Parathyroid adenoma (tissue), 2 donors: Measurements from ENCODE around the gene DCDC2C.

ENCODE experiments used
- H2AFZ ChIP-seq: fragments of 300-600 bp; sonication (generic); one replicate; pipeline ENCODE4 v1.7.0; 2017; ENCODE audit warnings: antibody characterized with exemption, mild to moderate bottlenecking
- H3K27ac ChIP-seq: fragments of 300-600 bp; sonication (generic); one replicate; pipeline ENCODE4 v1.7.0; 2017
- H3K27me3 ChIP-seq: fragments of 300-600 bp; sonication (generic); one replicate; pipeline ENCODE4 v1.7.0; 2017; ENCODE audit warnings: low read length; ENCODE audit not compliant: control insufficient read depth, insufficient read depth
- H3K36me3 ChIP-seq: fragments of 300-600 bp; sonication (generic); one replicate; pipeline ENCODE4 v1.7.0; 2017; ENCODE audit warnings: low read length; ENCODE audit not compliant: control insufficient read depth, insufficient read depth
- H3K4me1 ChIP-seq: fragments of 300-600 bp; sonication (generic); one replicate; pipeline ENCODE4 v1.7.0; 2017; ENCODE audit warnings: control low read depth
- H3K4me2 ChIP-seq: fragments of 300-600 bp; sonication (generic); one replicate; pipeline ENCODE4 v1.7.0; 2017; ENCODE audit warnings: low read length
- H3K4me3 ChIP-seq: fragments of 300-600 bp; sonication (generic); one replicate; pipeline ENCODE4 v1.7.0; 2017; ENCODE audit warnings: low read depth, low read length
- H3K79me2 ChIP-seq: fragments of 300-600 bp; sonication (generic); one replicate; pipeline ENCODE4 v1.7.0; 2017; ENCODE audit warnings: control low read depth
- H3K9ac ChIP-seq: fragments of 300-600 bp; sonication (generic); one replicate; pipeline ENCODE4 v1.7.0; 2017; ENCODE audit warnings: mild to moderate bottlenecking
- H3K9me3 ChIP-seq: fragments of 300-600 bp; sonication (generic); one replicate; pipeline ENCODE4 v1.7.0; 2017; ENCODE audit warnings: low read length; ENCODE audit not compliant: control insufficient read depth
- CTCF ChIP-seq: fragments of 300-600 bp; sonication (generic); IDR thresholded peaks from one replicate; pipeline ENCODE4 v1.7.0; 2017; ENCODE audit warnings: antibody characterized with exemption, mild to moderate bottlenecking
- donor health status: primary hyperparathyroidism.

DCDC2C gene

DNA sequence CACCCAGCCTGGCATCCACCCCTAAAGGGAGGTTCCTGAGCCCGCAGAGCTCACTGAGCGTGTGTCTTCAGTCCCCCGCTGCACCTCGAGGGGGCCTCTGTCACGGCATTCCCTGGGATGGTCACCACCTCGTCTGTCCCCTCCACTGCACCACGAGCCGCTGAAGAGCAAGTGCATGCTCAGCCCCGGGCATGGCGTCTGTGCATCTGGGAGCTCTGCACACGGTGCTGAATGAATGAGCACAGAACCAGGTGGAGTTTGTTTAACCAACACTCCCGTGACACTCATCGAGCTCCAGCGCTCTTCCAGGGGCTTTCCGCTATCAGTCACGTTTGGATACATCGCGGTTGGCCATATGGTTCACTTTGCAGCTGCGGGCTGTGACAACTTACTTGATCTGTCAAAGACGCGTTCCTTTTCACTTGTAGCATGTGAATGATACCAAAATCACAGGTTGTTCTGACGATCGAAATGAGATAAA is 36.2 kb upstream of the DCDC2C start:
- Histone ChIP-seq H3K36me3 (no peaks in the 10 kb centered on the region), H3K4me2 (no peak overlapping the region), H3K4me1 (no peaks in the 10 kb centered on the region)

GRCh38 chr2:3669656-3670055 is 33.7 kb upstream of the DCDC2C start:
- no peaks in the 10 kb centered on the region for H3K79me2 ChIP-seq
- no peak overlapping the region for H3K9ac ChIP-seq
- no peak for TF ChIP-seq CTCF
- no peak overlapping the region for H3K4me3 ChIP-seq
- H3K4me1 ChIP-seq: no peaks in the 10 kb centered on the region
- H3K4me2 ChIP-seq: no peak overlapping the region
- no peak overlapping the region for H2AFZ ChIP-seq
- no peaks in the 10 kb centered on the region for H3K9me3 ChIP-seq
- H3K27ac ChIP-seq: no peak overlapping the region
- no peaks in the 10 kb centered on the region for H3K36me3 ChIP-seq
- no peaks in the 10 kb centered on the region for H3K27me3 ChIP-seq

More for the DNA sequence above, 36.2 kb upstream of the DCDC2C start:
- H3K4me3 ChIP-seq: no peak overlapping the region
- no peaks in the 10 kb centered on the region for H3K27me3 ChIP-seq
- H3K9me3 ChIP-seq: no peaks in the 10 kb centered on the region
- H3K79me2 ChIP-seq: no peaks in the 10 kb centered on the region
- no peak overlapping the region for H2AFZ ChIP-seq
- no peak overlapping the region for H3K9ac ChIP-seq
- no peak overlapping the region for H3K27ac ChIP-seq
- TF ChIP-seq CTCF: no peak

DNA sequence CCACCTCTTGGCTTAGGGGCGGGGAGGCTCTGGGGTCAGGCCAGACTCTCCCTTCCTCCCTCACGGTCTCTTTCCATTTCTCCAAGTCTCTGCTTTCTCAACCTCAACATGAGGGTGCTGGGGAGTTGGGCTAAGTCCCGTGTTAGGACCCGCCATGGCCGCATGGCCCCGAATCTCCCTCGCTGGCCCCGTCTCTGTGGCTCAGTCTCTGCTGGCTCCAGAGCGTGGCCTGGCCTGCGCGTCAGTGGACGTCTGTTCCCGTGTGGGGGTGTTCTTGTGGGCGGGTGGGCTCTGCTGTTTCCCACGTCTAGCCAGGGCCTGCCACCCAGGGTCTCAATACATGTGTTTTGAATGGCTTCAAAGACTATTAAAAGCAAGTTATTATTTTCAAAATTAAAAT is 33.0 kb upstream of the DCDC2C start:
- no peak for TF ChIP-seq CTCF
- no peak overlapping the region for H3K27ac ChIP-seq
- no peaks in the 10 kb centered on the region for H3K36me3 ChIP-seq
- no peak overlapping the region for H2AFZ ChIP-seq
- no peaks in the 10 kb centered on the region for H3K4me1 ChIP-seq
- H3K27me3 ChIP-seq: no peaks in the 10 kb centered on the region
- H3K9me3 ChIP-seq: no peaks in the 10 kb centered on the region
- H3K9ac ChIP-seq: no peak overlapping the region
- no peak overlapping the region for H3K4me3 ChIP-seq
- H3K4me2 ChIP-seq: no peak overlapping the region
- H3K79me2 ChIP-seq: no peaks in the 10 kb centered on the region

DNA sequence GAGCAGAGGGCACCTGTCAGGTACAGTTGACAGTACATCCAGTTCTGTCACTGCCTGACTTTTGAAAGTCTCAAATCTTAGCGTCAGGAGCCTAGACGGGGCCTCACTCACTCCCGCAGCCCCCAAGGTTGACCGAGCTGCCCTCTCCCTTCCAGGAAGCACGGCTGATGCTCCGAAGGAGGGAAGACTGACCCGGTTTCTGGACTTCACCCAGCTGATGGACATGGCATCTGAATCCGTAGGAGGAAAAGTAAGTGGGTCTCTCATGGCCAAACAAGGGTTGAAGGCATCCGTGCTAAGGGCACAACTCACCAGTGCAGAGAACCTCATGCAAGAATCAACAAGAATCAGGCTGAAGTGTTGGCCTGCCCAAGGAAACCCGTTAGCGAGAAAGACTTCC is 32.4 kb upstream of the DCDC2C start:
- H2AFZ ChIP-seq: no peak overlapping the region
- no peak overlapping the region for H3K4me3 ChIP-seq
- no peak overlapping the region for H3K4me2 ChIP-seq
- no peaks in the 10 kb centered on the region for H3K27me3 ChIP-seq
- no peak overlapping the region for H3K9ac ChIP-seq
- no peak for TF ChIP-seq CTCF
- no peaks in the 10 kb centered on the region for H3K36me3 ChIP-seq
- no peaks in the 10 kb centered on the region for H3K9me3 ChIP-seq
- no peak overlapping the region for H3K27ac ChIP-seq
- no peaks in the 10 kb centered on the region for H3K79me2 ChIP-seq
- H3K4me1 ChIP-seq: no peaks in the 10 kb centered on the region

GRCh38 chr2:3672861-3673678 is 30.3 kb upstream of the DCDC2C start:
- no peaks in the 10 kb centered on the region for H3K36me3 ChIP-seq
- no peaks in the 10 kb centered on the region for H3K27me3 ChIP-seq
- H3K9me3 ChIP-seq: no peaks in the 10 kb centered on the region
- H3K9ac ChIP-seq: no peak overlapping the region
- no peak overlapping the region for H3K4me3 ChIP-seq
- H3K79me2 ChIP-seq: no peaks in the 10 kb centered on the region
- H2AFZ ChIP-seq: no peak overlapping the region
- no peak overlapping the region for H3K4me2 ChIP-seq
- H3K4me1 ChIP-seq: no peaks in the 10 kb centered on the region
- no peak for TF ChIP-seq CTCF
- H3K27ac ChIP-seq: no peak overlapping the region
